GM12865 (cell line): ENCODE data around the gene MTUS2.

ENCODE experiments used
- DNase-seq: peaks from one replicate; pipeline ENCODE4 v3.0.0; 2010; ENCODE audit warnings: low read depth
- H3K4me3 ChIP-seq: 2 replicates; pipeline ENCODE4 v1.5.1; 2011; ENCODE audit warnings: mild to moderate bottlenecking, low read depth, low read length, control low read depth
- TF ChIP-seq, protein P1 (sequence below): IDR thresholded peaks from 2 replicates; pipeline ENCODE4 v1.5.1; 2011; ENCODE audit warnings: low read length, control low read depth, low read depth, inconsistent platforms; ENCODE audit not compliant: insufficient read depth; ENCODE audit errors: missing control alignments

MTUS2 gene

GRCh38 chr13:29537736-29538651 is 717.9 kb downstream of the MTUS2 start:
- no peak for DNase-seq
- TF ChIP-seq, protein P1, sequence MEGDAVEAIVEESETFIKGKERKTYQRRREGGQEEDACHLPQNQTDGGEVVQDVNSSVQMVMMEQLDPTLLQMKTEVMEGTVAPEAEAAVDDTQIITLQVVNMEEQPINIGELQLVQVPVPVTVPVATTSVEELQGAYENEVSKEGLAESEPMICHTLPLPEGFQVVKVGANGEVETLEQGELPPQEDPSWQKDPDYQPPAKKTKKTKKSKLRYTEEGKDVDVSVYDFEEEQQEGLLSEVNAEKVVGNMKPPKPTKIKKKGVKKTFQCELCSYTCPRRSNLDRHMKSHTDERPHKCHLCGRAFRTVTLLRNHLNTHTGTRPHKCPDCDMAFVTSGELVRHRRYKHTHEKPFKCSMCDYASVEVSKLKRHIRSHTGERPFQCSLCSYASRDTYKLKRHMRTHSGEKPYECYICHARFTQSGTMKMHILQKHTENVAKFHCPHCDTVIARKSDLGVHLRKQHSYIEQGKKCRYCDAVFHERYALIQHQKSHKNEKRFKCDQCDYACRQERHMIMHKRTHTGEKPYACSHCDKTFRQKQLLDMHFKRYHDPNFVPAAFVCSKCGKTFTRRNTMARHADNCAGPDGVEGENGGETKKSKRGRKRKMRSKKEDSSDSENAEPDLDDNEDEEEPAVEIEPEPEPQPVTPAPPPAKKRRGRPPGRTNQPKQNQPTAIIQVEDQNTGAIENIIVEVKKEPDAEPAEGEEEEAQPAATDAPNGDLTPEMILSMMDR = no peak
- H3K4me3 ChIP-seq = no peak overlapping the region

DNA sequence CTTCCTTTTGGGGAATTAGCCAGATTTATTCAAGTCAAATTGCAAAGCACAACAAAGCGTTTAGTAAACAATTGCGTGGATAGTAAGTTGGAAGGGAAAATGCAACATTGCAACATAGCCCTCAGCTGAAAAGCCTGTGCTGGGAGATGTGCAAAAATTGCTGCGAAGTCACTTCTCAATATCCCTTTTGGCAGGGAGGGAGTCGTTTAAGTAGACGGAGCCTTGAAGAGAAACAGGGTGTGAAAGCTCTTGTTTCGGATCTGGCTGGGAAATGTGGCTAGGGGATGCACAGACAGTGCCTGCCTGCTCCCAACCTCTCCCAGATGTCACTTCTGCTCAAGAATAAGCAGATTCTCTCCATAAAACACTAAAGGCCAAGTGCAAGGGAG is 718.5 kb downstream of the MTUS2 start:
- no peak for DNase-seq
- TF ChIP-seq, protein P1 = no peak
- no peak overlapping the region for H3K4me3 ChIP-seq

DNA sequence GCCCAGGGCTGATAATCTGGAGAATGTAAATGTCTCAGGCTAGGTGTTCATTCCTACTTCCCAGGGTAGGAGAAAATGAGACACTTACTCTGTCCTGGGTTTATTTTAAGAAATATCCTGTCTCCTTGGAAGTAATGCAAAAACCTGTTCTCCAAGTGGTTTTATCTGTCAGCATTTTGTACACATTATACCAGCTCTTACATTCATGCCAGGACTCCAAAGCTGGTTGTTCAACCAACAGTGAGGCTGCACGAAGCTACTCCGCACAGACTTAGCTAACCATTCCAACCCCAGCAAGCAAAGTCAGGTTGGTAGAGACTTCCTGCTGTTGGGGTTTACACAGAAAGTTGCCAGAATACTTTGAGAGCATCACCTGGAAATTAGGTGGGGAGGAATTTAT is 719.7 kb downstream of the MTUS2 start:
- H3K4me3 ChIP-seq = no peak overlapping the region
- DNase-seq = no peak
- TF ChIP-seq, protein P1 = no peak

DNA sequence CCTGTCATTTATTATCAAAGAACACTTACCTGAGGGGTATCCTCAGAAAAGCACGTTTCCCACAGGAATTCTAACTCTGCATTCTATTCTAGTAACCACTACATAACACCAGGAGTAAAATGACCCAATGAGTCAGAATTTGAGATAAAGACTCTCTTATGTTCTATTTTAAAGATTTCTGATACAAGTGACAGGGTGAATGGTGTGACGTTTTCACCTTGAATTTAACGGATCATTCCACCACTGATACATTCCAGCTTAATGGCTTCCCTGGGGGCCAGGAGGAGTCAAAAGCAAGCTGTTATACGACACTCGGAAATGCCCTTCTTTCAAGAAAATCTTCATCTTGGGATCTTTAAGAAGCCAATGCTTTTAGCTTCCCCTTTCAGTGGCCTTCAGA is 720.2 kb downstream of the MTUS2 start:
- TF ChIP-seq, protein P1 = no peak
- H3K4me3 ChIP-seq = no peak overlapping the region
- DNase-seq = no peak

GRCh38 chr13:29540799-29541198 is 720.7 kb downstream of the MTUS2 start:
- H3K4me3 ChIP-seq = no peak overlapping the region
- DNase-seq = no peak
- TF ChIP-seq, protein P1 = no peak

DNA sequence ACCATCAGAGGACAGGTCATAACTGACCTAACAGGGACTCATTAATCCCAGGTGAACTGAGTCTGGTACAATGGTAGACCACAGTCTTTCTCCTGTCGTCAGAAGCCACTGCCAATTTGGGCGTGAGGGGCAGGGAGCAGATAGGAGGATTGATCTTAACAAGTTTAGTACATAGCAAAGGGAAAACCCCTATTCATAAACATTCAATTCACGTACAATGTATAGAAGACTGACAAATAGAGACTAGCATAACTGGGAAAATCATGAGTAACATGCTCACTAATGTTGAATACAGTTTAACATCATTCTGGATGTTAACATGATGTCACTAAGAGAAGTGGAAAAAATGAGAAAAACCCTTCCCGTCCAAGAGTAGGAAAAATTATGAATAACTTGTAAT is 721.3 kb downstream of the MTUS2 start:
- DNase-seq = no peak
- TF ChIP-seq, protein P1 = no peak
- H3K4me3 ChIP-seq = no peak overlapping the region

DNA sequence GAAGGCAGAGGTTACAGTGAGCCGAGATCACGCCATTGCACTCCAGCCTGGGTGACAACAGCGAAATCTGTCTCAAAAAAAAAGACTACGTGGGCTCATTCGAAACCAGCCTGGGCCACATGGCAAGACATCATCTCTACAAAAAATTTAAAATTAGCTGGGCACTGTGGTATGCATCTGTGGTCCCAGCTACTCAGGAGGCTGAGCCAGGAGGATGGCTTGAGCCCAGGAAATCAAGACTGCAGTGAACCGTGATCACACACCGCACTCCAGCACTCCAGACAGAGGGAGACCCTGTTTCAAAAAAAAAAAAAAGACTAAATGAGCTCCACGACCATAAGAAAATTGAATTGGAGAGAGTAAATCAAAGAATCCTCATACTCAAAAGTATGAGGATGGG is 722.2 kb downstream of the MTUS2 start:
- no peak for DNase-seq
- TF ChIP-seq, protein P1 = no peak
- no peak overlapping the region for H3K4me3 ChIP-seq
